Measurements from ENCODE around the gene SCAMP1.
A peak's percentile ranks its signal among the peaks of the same experiment; 100 is the strongest.
"Not testable (repeated sequence)": the region's sequence is repeated elsewhere in the genome, so short reads cannot be mapped to it uniquely, and the experiment has no call there.

SCAMP1 gene

GRCh38 chr5:78359831-78360673 is at the start of gene SCAMP1:
TSS of gene SCAMP1 (plus strand) at chr5:78360617. CDS start at chr5:78360672, 55 bp downstream.
- peak; percentile 65 for DNase-seq

- DNase-seq = no peak
Measured at GRCh38 chr5:78317515-78317914, 42.9 kb upstream of the SCAMP1 start.

- no peak for DNase-seq
Measured at GRCh38 chr5:78318337-78318736, 42.1 kb upstream of the SCAMP1 start.

GRCh38 chr5:78320401-78320800 is 40.0 kb upstream of the SCAMP1 start:
- DNase-seq = peak; percentile 8

DNA sequence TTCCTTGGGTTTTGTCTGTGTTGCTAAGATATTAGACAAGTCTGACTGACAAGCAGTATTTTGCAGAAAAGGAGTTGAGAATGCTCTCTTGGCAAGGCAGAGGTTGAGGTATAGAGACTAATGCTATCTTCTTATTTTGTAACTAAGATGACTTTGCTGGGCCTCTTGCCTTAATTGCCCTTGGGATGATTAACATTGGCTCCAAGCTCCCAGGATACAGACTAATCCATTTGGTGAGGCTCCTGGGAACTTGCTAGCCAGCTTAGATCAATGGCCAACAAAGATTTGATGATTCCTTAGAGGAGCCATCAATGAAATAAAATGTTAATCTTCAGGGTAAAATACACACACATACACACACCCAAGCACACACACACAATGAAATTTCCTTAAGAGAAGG is 37.2 kb upstream of the SCAMP1 start:
- DNase-seq = no peak

DNA sequence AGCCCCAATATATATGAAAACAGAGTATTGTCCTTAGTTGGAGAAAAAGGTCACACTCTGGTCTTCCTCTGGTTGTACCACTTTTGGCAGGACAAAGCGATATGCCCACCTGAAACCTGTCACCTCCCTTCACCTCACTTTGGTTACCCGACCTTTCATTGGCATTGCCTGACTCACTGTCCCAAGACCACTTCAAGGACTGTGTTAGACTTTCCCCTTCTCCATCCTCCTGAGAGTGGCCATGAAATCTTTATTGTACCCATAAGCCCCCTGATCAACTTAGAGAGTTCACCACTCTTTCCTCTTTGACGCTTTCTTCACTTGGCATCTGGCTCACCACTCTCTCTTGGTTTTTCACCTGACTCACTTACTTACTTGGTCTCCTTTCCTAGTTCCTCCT is 33.5 kb upstream of the SCAMP1 start:
- no peak for DNase-seq

GRCh38 chr5:78327761-78328510 is 32.5 kb upstream of the SCAMP1 start:
- no peak for DNase-seq

DNA sequence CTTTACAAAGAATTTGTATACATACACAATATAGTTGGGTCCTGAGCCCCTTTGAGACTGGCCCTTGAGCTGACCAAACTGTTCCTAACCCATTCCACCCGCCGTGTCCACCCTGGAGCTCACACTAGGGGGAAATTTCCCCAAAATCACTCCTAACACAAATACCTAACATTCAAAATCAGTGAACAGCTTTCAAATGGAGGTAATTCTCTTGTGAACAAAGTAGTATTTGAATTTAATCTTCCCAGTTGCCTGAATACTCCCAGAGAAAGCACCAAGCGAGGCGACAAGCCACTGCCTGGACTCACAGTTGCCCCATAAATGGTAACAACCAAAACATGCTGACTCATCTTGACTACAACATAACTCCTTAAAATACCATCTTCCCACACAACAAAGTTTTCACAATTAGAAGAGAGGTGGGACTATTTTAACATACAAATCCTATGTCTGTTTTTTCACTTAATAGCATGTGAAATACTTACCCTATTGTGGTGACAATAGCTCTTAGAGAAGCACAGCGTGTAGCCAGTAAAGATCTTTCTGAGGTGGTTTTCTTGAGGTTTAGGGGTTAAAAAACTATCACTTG is 31.7 kb upstream of the SCAMP1 start:
- no peak for DNase-seq

DNA sequence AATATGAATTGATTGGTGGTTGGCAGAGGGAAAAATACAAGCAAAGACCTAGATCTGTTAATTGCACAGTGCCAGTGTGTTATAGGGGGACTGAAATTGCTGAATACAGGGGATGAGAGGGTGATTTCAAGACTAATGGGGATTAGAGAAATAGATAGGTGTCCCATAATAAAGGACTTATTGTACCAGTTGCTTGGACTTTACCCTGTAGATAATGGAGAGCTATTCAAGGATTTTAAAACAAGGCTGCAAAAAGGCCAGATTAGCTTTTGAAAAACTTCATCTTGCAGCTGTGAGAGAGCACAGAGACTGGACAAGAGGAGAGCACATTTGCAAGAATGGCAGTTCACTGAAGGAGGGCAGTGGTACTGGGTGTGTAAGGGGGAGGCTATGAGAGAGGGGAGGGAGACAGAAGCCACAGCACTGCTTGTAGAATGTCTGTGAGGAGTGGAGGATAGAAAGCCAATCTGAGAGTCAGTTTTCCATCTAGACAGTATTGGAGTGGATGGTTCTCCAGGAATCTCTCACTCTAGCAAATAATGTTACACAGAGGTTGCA is 28.8 kb upstream of the SCAMP1 start:
- DNase-seq = no peak

- peak; percentile 58 for DNase-seq
Measured at GRCh38 chr5:78334811-78335210, 25.6 kb upstream of the SCAMP1 start.

- no peak for DNase-seq
Measured at GRCh38 chr5:78335976-78336375, 24.4 kb upstream of the SCAMP1 start.

DNA sequence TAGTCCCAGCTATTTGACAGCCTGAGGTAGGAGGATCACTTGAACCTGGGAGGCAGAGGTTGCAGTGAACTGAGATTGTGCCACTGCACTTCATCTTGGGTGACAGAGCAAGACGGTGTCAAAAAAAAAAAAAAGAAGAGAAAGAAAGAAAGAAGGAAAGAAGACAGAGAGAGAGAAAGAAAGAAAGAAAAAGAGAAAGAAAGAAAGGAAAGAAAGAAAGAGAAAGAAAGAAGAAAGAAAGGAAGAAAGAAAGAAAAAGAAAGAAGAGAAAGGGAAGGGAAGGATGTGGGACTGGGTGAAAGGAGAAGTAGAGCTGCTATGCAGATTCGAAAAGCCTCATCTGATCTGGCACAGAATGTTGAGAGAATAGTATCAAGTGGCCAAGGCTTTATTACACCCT is 23.7 kb upstream of the SCAMP1 start:
- DNase-seq = no peak

DNA sequence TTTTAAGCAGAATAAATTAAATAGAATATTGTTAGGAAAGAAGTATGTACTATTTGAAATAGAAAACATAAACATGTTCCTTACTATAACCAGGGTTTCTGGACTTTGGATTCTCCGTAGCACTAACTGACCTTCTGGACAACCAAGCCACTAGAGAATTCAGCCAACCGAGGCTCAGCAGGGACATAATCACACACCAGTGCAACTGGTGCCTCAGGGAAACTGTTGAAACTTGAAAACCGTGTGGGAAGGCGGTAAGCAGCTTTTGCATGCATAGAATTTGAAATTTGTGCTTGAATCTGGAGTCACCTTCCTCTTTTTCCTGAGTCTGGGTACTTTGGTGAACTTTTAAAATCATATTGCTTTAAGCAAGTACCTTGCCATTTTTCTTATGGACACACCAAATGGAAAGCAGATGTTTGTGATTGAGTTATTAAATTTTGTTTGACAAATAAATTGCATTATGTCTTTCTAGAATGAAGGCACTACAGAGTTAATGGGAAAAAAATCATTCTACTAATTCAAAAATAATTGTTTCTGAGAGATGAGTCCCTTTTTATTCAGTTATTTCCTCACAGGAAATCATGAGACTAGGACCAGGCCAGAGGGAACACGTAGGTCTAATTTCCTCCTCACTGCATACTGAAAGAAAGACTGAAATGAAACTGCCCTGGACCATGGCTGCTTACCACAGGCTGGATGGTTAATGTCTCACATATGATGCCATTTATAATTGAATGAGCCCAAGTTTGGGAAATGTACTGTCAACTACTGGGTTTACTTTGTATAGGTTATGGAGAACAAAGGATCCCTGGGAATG is 20.6 kb upstream of the SCAMP1 start:
- DNase-seq = no peak

- DNase-seq = no peak
Measured at GRCh38 chr5:78341440-78341839, 19.0 kb upstream of the SCAMP1 start.

DNA sequence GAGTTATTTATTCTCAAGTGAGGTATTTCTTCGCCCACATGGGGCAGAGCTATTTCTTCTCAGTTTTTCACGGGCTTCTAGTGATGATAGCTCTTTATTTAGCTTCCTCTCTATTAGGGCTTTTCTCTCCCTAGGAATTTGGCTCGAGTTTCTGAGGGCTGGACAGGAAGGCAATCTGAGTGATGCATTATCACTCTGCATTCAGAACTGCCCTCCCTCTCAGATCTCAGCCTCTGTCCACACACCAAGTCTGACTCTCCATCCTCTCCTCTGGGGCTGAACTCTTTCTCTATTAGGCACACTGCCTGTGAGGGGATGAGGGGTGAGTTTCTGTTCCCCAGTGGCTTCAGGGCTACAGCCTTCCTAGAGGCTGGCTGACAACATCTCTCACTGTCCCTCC is 14.9 kb upstream of the SCAMP1 start:
- DNase-seq = no peak

DNA sequence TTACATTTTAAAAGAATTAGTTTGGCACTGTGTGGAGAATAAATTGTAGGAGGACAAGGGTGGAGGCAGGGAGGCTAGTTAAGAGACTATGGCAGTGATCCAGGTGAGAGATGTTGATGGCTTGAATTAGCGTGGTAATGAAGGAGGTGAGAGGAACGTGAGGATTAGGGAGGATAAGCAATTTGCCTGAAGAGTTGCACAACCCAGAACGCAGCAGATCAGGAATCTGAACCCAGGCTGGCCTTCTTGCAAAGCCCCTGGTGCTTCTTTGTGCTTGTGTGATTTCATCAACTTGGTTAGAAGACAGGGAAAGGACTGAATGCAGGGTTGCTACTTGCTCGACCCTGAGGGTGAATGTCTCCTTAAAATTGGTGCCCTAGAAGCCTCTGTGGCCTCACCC is 6.9 kb upstream of the SCAMP1 start:
- DNase-seq = no peak

DNA sequence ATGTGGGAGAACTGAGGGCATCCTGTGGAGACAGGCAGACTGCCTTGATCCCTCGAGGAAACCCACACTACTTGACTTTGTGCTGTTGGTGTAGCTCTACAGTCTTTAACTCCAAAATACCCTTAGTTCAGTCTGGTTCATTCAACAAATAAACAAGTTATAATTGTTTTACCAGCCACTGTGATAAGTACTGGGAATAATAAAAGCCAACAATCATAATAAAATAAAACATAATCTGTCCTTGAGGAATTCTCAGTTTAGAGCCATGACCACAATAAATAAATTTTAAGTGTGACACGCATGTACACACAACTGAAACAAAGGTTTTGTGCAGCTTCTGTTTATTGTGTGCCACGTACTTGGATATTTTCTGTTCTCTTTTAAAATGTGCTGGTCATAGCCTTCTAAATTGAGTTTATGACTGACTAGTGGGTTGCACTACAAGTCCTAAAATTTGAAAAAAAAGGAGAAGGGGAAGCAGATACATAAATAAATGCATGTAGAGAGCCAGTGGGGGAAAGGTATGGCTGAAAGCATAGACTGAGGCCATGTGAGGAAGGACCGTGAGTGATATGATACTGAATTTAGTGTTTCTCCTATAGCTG is 6.2 kb upstream of the SCAMP1 start:
- no peak for DNase-seq

GRCh38 chr5:78355561-78355960 is 4.9 kb upstream of the SCAMP1 start:
- no peak for DNase-seq

DNA sequence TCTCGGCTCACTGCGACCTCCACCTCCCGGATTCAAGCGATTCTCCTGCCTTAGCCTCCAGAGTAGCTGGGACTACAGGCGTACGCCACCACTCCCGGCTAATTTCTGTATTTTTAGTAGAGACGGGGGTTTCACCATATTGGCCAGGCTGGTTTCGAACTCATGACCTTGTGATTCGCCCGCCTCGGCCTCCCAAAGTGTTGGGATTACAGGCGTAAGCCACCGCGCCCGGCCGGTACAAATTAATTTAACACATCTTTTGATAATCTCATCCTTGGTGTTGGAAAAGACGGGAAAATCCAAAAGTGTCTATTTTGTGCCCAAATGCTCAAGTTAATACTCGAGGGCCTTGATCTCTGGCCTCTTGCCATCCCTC is 974 bp upstream of the SCAMP1 start:
- DNase-seq = not testable (repeated sequence)

DNA sequence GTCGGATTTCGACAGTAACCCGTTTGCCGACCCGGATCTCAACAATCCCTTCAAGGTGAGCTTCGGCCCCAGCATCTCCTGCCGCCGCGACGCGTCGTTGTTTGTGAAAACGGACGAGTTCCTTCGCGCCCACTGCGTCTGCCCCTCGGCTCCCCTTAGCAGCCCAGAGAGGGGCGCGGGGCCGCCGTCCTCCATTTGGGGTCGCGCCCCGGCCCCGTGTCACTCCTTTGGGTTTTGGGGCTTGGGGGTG is 182 bp downstream of the SCAMP1 start:
- DNase-seq = no peak

DNA sequence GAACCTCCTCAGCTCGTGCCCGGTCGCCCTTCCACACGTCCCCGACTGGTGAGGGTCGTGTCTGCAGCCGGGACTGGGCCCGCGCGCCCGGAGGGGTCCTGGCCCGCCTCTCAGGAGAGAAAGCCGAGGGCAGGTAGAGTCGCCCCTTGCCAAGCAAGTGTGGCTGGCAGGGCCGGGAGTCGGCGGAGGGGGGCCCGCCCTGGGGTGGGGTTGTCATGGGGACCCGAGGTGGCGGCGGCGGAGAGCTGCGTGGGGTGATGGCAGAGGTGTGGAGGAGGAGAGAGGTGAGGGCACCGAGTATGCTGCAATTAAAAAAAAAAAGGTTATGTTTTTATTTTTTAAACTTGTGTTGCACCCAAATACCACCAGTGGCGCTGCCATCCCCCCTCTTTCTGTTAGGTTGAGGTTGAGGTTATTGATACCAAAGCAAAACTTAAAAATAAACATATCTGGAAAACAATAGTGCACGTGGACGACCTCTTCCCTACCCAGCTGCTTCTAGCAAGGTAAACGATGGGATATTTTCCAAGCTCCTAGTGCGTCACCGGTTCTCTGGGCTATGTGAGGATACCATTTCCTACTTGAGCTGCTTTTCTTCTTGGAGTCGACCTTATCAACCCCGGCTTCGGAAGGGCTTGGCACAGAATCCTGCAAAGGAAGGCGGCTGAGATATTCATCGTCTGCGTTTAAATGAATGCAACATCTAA is 660 bp downstream of the SCAMP1 start:
- DNase-seq = peak; percentile 15

- no peak for DNase-seq
Measured at GRCh38 chr5:78361631-78361993, 1.2 kb downstream of the SCAMP1 start.

Measured in NCI-H1694 (cell line).